Measurements from ENCODE around the gene TMEM117. TPM values are rescaled to one million over a fixed set of nuclear protein-coding genes. Genes with fewer than 3 reads are reported as not detected.
A peak's percentile ranks its signal among the peaks of the same experiment; 100 is the strongest.

The TMEM117 gene
- total and polyA plus RNA-seq, 2 donors (not counting 1 experiment from before 2014, with no cell fraction given), result 2.0 to 10.4 TPM

- Histone ChIP-seq H3K9ac (ENCODE audit: low read length) (no peak overlapping the region), H3K4me3 (ENCODE audit: control extremely low read depth in 1 of 5, extremely low read depth in 1 of 5, insufficient read depth in 1 of 5, low read depth in 2 of 5, low read length in 4 of 5) (no peak overlapping the region), H3K36me3 (replicated peaks in 1 of 2; ENCODE audit: control extremely low read depth in 1 of 2, control insufficient read depth in 1 of 2, extremely low read depth in 1 of 2, insufficient read depth in 2 of 2, low read length in 1 of 2) (peaks cover 8 to 51% of the 10 kb centered on the region in 2 experiments), H3K4me1 (ENCODE audit: control insufficient read depth in 2 of 2, insufficient read depth in 2 of 2, low read length in 2 of 2) (peaks cover 6 to 10% of the 10 kb centered on the region in 2 donors), H3K27me3 (replicated peaks in 1 of 4; ENCODE audit: control extremely low read depth in 1 of 4, control insufficient read depth in 3 of 4, insufficient read depth in 4 of 4, low read length in 3 of 4) (no peaks in the 10 kb centered on the region), H4K20me1 (ENCODE audit: control insufficient read depth, insufficient read depth, low read length, poor library complexity, severe bottlenecking) (no peaks in the 10 kb centered on the region), H3K27ac (ENCODE audit: low read length in 2 of 2) (peak overlapping the region; percentile 57 to 70), H3K79me2 (ENCODE audit: control insufficient read depth, insufficient read depth, low read length) (no peaks in the 10 kb centered on the region), H2AFZ (ENCODE audit: insufficient read depth, low read depth, low read length, poor library complexity, severe bottlenecking) (no peak overlapping the region), H3K4me2 (replicated peaks; ENCODE audit: low read depth, low read length, poor library complexity, severe bottlenecking) (peak overlapping the region; percentile 9), H3K9me3 (ENCODE audit: control extremely low read depth in 1 of 3, control insufficient read depth in 2 of 3, insufficient read depth in 1 of 3, low read length in 2 of 3) (no peaks in the 10 kb centered on the region)
- peak overlapping the region; percentile 33 for H3K27ac Mint-ChIP-seq
- POLR2A ChIA-PET, result no interaction called here
- ATAC-seq (ENCODE audit: low read depth) (no peak), DNase-seq (peak; percentile 40)
- no peaks in the 10 kb centered on the region for H3K9me3 Mint-ChIP-seq (ENCODE audit: insufficient read depth)
- H3K27me3 Mint-ChIP-seq, result no peaks in the 10 kb centered on the region
- H3K4me1 Mint-ChIP-seq, result peaks cover 12% of the 10 kb centered on the region
- no CpG with 5 or more reads among the region's 2 CpGs for WGBS (ENCODE audit: insufficient coverage)
- TF ChIP-seq EZH2 (IDR thresholded peaks at IDR 0.05; ENCODE audit: borderline replicate concordance, insufficient read depth, low read depth, low read length, poor library complexity, severe bottlenecking) (no peak), CTCF (IDR thresholded peaks at IDR 0.05) (no peak)
- intact Hi-C loops (cut with micrococcal nuclease), result no loop called here
- H3K4me3 Mint-ChIP-seq, result no peak overlapping the region
- CTCF ChIA-PET, result interaction anchor here (1.2 kb wide), 1 partner anchor 87 kb away, joined by 5 read pairs; no protein-coding TSS in a partner anchor
These were observed 40.1 kb upstream of the TMEM117 start for GRCh38 chr12:43795716-43796280.

- Histone ChIP-seq H3K9me3 (ENCODE audit: control extremely low read depth in 1 of 3, control insufficient read depth in 2 of 3, insufficient read depth in 1 of 3, low read length in 2 of 3) (no peaks in the 10 kb centered on the region), H2AFZ (ENCODE audit: insufficient read depth, low read depth, low read length, poor library complexity, severe bottlenecking) (no peak overlapping the region), H3K79me2 (ENCODE audit: control insufficient read depth, insufficient read depth, low read length) (peaks cover 9% of the 10 kb centered on the region), H3K36me3 (replicated peaks in 1 of 2; ENCODE audit: control extremely low read depth in 1 of 2, control insufficient read depth in 1 of 2, extremely low read depth in 1 of 2, insufficient read depth in 2 of 2, low read length in 1 of 2) (peaks cover 8 to 66% of the 10 kb centered on the region in 2 experiments), H3K9ac (ENCODE audit: low read length) (no peak overlapping the region), H3K4me2 (replicated peaks; ENCODE audit: low read depth, low read length, poor library complexity, severe bottlenecking) (no peak overlapping the region), H3K4me1 (ENCODE audit: control insufficient read depth in 2 of 2, insufficient read depth in 2 of 2, low read length in 2 of 2) (peaks cover 6 to 11% of the 10 kb centered on the region in 2 donors), H4K20me1 (ENCODE audit: control insufficient read depth, insufficient read depth, low read length, poor library complexity, severe bottlenecking) (no peaks in the 10 kb centered on the region), H3K27ac (ENCODE audit: low read length in 2 of 2) (no peak overlapping the region), H3K27me3 (replicated peaks in 1 of 4; ENCODE audit: control extremely low read depth in 1 of 4, control insufficient read depth in 3 of 4, insufficient read depth in 4 of 4, low read length in 3 of 4) (no peaks in the 10 kb centered on the region), H3K4me3 (ENCODE audit: control extremely low read depth in 1 of 5, extremely low read depth in 1 of 5, insufficient read depth in 1 of 5, low read depth in 2 of 5, low read length in 4 of 5) (no peak overlapping the region)
- no CpG with 5 or more reads among the region's 4 CpGs for WGBS (ENCODE audit: insufficient coverage)
- ChIA-PET CTCF (interaction anchor here (1.2 to 1.6 kb wide), 3 partner anchors 9 to 21 kb away, joined by 3 read pairs; no protein-coding TSS in a partner anchor), POLR2A (no interaction called here)
- Mint-ChIP-seq H3K4me3 (no peak overlapping the region), H3K4me1 (peaks cover 10% of the 10 kb centered on the region), H3K27me3 (no peaks in the 10 kb centered on the region), H3K27ac (no peak overlapping the region), H3K9me3 (ENCODE audit: insufficient read depth) (no peaks in the 10 kb centered on the region)
- ATAC-seq (ENCODE audit: low read depth) (no peak), DNase-seq (no peak)
- no peak for TF ChIP-seq EZH2 (IDR thresholded peaks at IDR 0.05; ENCODE audit: borderline replicate concordance, insufficient read depth, low read depth, low read length, poor library complexity, severe bottlenecking)
- no peak for TF ChIP-seq CTCF (IDR thresholded peaks at IDR 0.05)
- intact Hi-C loops (cut with micrococcal nuclease), result no loop called here
These were observed 38.2 kb upstream of the TMEM117 start for GRCh38 chr12:43797561-43798217.

Data from B cell (primary cell).